Upper lobe of right lung (tissue), 1 donor: ENCODE results near the gene PAWR. TPM values are rescaled to one million over a fixed set of nuclear protein-coding genes. Genes with fewer than 3 reads are reported as not detected.
"Not testable (repeated sequence)": the region's sequence is repeated elsewhere in the genome, so short reads cannot be mapped to it uniquely, and the experiment has no call there.

Source experiments
- ATAC-seq: fragments of 200-7000 bp; cut with Tn5 transposase; one replicate; pipeline ENCODE4 v1.9.1; 2020; ENCODE audit warnings: mild to moderate bottlenecking, moderate library complexity
- DNase-seq: peaks from one replicate; pipeline ENCODE4 v3.0.0-alpha.2; 2020
- H3K27ac ChIP-seq: fragments of 200-600 bp; one replicate; pipeline ENCODE4 v1.8.0; 2022
- H3K27me3 ChIP-seq: fragments of 200-600 bp; one replicate; pipeline ENCODE4 v1.8.0; 2022; ENCODE audit warnings: mild to moderate bottlenecking
- H3K36me3 ChIP-seq: fragments of 200-600 bp; one replicate; pipeline ENCODE4 v1.8.0; 2022
- H3K4me1 ChIP-seq: fragments of 200-600 bp; one replicate; pipeline ENCODE4 v1.8.0; 2022
- H3K4me3 ChIP-seq: fragments of 200-600 bp; one replicate; pipeline ENCODE4 v1.8.0; 2022; ENCODE audit warnings: mild to moderate bottlenecking
- H3K9me3 ChIP-seq: fragments of 200-600 bp; one replicate; pipeline ENCODE4 v1.8.0; 2022
- CTCF ChIP-seq: fragments of 200-600 bp; IDR thresholded peaks from one replicate; pipeline ENCODE4 v1.8.0; 2022; ENCODE audit warnings: antibody characterized with exemption
- intact Hi-C: fragments of 100-400 bp; cut with DNase I; formaldehyde crosslinking; loops from one replicate; pipeline ENCODE4 v1.11.0; 2022
- total RNA-seq: library from RNA; stranded (reverse); fragmentation: NEBNext Ultra II Directional; extraction: Animal tissue kit (Norgen Biotek cat#: 25700); gene quantifications from one replicate; pipeline ENCODE4 v1.2.1, GENCODE V29; 2021
- donor health status: DM: no; HTN: yes; CAD: no; lungs with severe emphysema.

PAWR gene
- total RNA-seq, 1 donor from 2014 or later, result 73.5 TPM

- Histone ChIP-seq H3K9me3 (no peaks in the 10 kb centered on the region), H3K27ac (peak overlapping the region; percentile 20), H3K4me3 (no peak overlapping the region), H3K36me3 (no peaks in the 10 kb centered on the region), H3K4me1 (peaks cover 8% of the 10 kb centered on the region), H3K27me3 (no peaks in the 10 kb centered on the region)
- ATAC-seq (peak; percentile 57), DNase-seq (no peak)
- intact Hi-C loops, result no loop called here
- no peak for TF ChIP-seq CTCF
Measured at GRCh38 chr12:79566452-79567174, 124.2 kb downstream of the PAWR start.

- H3K36me3 ChIP-seq, H3K27me3 ChIP-seq, H3K9me3 ChIP-seq, H3K4me3 ChIP-seq, H3K27ac ChIP-seq, intact Hi-C loops, DNase-seq, ATAC-seq: not testable (repeated sequence)
- H3K4me1 ChIP-seq, result peaks cover 20% of the 10 kb centered on the region
Measured at GRCh38 chr12:79564727-79565350, 125.9 kb downstream of the PAWR start.

GRCh38 chr12:79563021-79563740, 127.6 kb downstream of the PAWR start:
- intact Hi-C loops, result no loop called here
- Histone ChIP-seq H3K27ac (no peak overlapping the region), H3K36me3 (no peaks in the 10 kb centered on the region), H3K9me3 (no peaks in the 10 kb centered on the region), H3K4me1 (peaks cover 34% of the 10 kb centered on the region), H3K4me3 (no peak overlapping the region), H3K27me3 (no peaks in the 10 kb centered on the region)
- no peak for TF ChIP-seq CTCF
- no peak for DNase-seq
- no peak for ATAC-seq

GRCh38 chr12:79561401-79562132, 129.2 kb downstream of the PAWR start:
- H3K27me3 ChIP-seq, result no peaks in the 10 kb centered on the region
- peak; percentile 43 for ATAC-seq
- H3K4me1 ChIP-seq, result peaks cover 40% of the 10 kb centered on the region
- intact Hi-C loops, result no loop called here
- no peak for DNase-seq
- H3K27ac ChIP-seq, result no peak overlapping the region
- no peaks in the 10 kb centered on the region for H3K36me3 ChIP-seq
- H3K9me3 ChIP-seq, result no peaks in the 10 kb centered on the region
- H3K4me3 ChIP-seq, result no peak overlapping the region
- no peak for TF ChIP-seq CTCF

- peaks cover 48% of the 10 kb centered on the region for H3K4me1 ChIP-seq
- intact Hi-C loops, result no loop called here
- DNase-seq (no peak), ATAC-seq (no peak)
- no peaks in the 10 kb centered on the region for H3K27me3 ChIP-seq
- no peak for TF ChIP-seq CTCF
- H3K36me3 ChIP-seq, result no peaks in the 10 kb centered on the region
- H3K27ac ChIP-seq, result peak overlapping the region; percentile 18
- H3K9me3 ChIP-seq, result no peaks in the 10 kb centered on the region
- H3K4me3 ChIP-seq, result no peak overlapping the region
Measured at GRCh38 chr12:79560225-79560889, 130.4 kb downstream of the PAWR start.
